Common myeloid progenitor, CD34-positive (primary cell): ENCODE measurements around the gene MOSPD3.

Experiments
- CTCF ChIA-PET: fragments of 350-600 bp; sonication (Branson Sonifier 250); formaldehyde crosslinking; loops from one replicate; lab custom pipeline; 2021; ENCODE audit warnings: antibody characterized with exemption; lab: Charles Lee
- POLR2A ChIA-PET: fragments of 350-600 bp; sonication (Branson Sonifier 250); formaldehyde crosslinking; loops from one replicate; lab custom pipeline; 2021; ENCODE audit warnings: antibody characterized with exemption; lab: Charles Lee
- DNase-seq, 3 donors: peaks; one replicate each; pipeline versions ENCODE4 v3.0.0 to v3.0.0-alpha.2; 2013
- H3K27ac ChIP-seq, 2 experiments: 1 replicate in 1 of 2; 2 replicates in 1 of 2; pipeline ENCODE4 v1.7.0; 2013; ENCODE audit warnings: inconsistent platforms in 2 of 2, low read length in 2 of 2, mild to moderate bottlenecking in 2 of 2, low read depth in 1 of 2, moderate library complexity in 1 of 2; ENCODE audit not compliant: severe bottlenecking in 2 of 2, insufficient read depth in 1 of 2, poor library complexity in 1 of 2
- H3K27me3 ChIP-seq, 5 experiments: replicated peaks in 2 of 5; 1 replicate in 3 of 5; 2 replicates in 2 of 5; pipeline versions ENCODE4 v1.6.1 to v1.7.0; 2013; ENCODE audit warnings: low read length in 4 of 5, mild to moderate bottlenecking in 2 of 5, moderate library complexity in 2 of 5, inconsistent platforms in 1 of 5; ENCODE audit not compliant: insufficient read depth in 5 of 5, control insufficient read depth in 4 of 5
- H3K36me3 ChIP-seq, 4 experiments: 1 replicate in 2 of 4; 2 replicates in 2 of 4; pipeline versions ENCODE4 v1.6.1 to v1.7.0; 2013; ENCODE audit warnings: low read length in 3 of 4, control low read depth in 1 of 4, mild to moderate bottlenecking in 1 of 4; ENCODE audit not compliant: control insufficient read depth in 4 of 4, insufficient read depth in 4 of 4
- H3K4me1 ChIP-seq, 4 experiments: 1 replicate in 3 of 4; 2 replicates in 1 of 4; pipeline versions ENCODE4 v1.6.1 to v1.7.1; 2013; ENCODE audit warnings: low read length in 3 of 4, mild to moderate bottlenecking in 3 of 4, control low read depth in 1 of 4, inconsistent platforms in 1 of 4, moderate library complexity in 1 of 4; ENCODE audit not compliant: control insufficient read depth in 4 of 4, insufficient read depth in 4 of 4; ENCODE audit errors: control extremely low read depth in 1 of 4
- H3K4me3 ChIP-seq, 7 experiments: 1 replicate in 4 of 7; 2 replicates in 3 of 7; pipeline versions ENCODE4 v1.5.1 to v1.7.0; 2013; ENCODE audit warnings: mild to moderate bottlenecking in 7 of 7, low read length in 6 of 7, moderate library complexity in 6 of 7, inconsistent platforms in 2 of 7, low read depth in 2 of 7, control low read depth in 1 of 7; ENCODE audit not compliant: insufficient read depth in 4 of 7, control insufficient read depth in 1 of 7; ENCODE audit errors: extremely low read depth in 1 of 7
- H3K9me3 ChIP-seq, 5 experiments: 1 replicate in 4 of 5; 2 replicates in 1 of 5; pipeline versions ENCODE4 v1.6.1 to v1.7.1; 2013; ENCODE audit warnings: low read length in 4 of 5, mild to moderate bottlenecking in 2 of 5, inconsistent platforms in 1 of 5, low read depth in 1 of 5, moderate library complexity in 1 of 5; ENCODE audit not compliant: control insufficient read depth in 4 of 5, insufficient read depth in 2 of 5; ENCODE audit errors: control extremely low read depth in 1 of 5
- WGBS: methylation state at CpG from one replicate; pipeline ENCODE4 v1.1.5; 2013; ENCODE audit not compliant: insufficient coverage; 5-methylcytosine and 5-hydroxymethylcytosine counted together

Gene MOSPD3

DNA sequence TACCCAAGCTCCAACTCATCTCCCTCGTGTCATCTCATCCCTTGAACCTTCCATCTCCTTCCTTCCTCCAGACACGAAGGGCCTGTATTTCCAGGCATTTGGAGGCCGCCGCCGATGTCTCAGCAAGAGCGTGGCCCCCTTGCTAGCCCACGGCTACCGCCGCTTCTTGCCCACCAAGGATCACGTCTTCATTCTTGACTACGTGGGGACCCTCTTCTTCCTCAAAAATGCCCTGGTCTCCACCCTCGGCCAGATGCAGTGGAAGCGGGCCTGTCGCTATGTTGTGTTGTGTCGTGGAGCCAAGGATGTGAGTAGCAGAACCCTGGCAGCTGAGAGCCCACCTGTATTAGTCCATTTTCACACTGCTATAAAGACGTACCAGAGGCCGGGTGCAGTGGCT lies 20.7 kb upstream of the MOSPD3 start:
- peaks cover 0 to 4% (median 0%) of the 10 kb centered on the region in 5 experiments for H3K27me3 ChIP-seq
- H3K27ac ChIP-seq: no peak overlapping the region
- no peaks in the 10 kb centered on the region for H3K9me3 ChIP-seq
- peaks cover 0 to 19% (median 13%) of the 10 kb centered on the region in 4 experiments for H3K4me1 ChIP-seq
- no peaks in the 10 kb centered on the region for H3K36me3 ChIP-seq
- POLR2A ChIA-PET: no interaction called here
- DNase-seq: no peak
- no peak overlapping the region for H3K4me3 ChIP-seq
- 97% methylated on average over 15 of the region's 17 CpGs for WGBS
- CTCF ChIA-PET: interaction anchor here (0.7 to 12.6 kb wide), 4 partner anchors 14 to 126 kb away, joined by 3 to 242 read pairs (median 4); no protein-coding TSS in a partner anchor

- Histone ChIP-seq H3K36me3 (no peaks in the 10 kb centered on the region), H3K9me3 (no peaks in the 10 kb centered on the region), H3K4me1 (peaks cover 0 to 9% (median 3%) of the 10 kb centered on the region in 4 experiments), H3K27me3 (peaks cover 0 to 1% (median 0%) of the 10 kb centered on the region in 5 experiments), H3K27ac (no peak overlapping the region), H3K4me3 (no peak overlapping the region)
- POLR2A ChIA-PET: no interaction called here
- no peak for DNase-seq
- CTCF ChIA-PET: interaction anchor here (1.1 to 2.1 kb wide), 2 partner anchors 28 to 111 kb away, joined by 3 to 6 read pairs; partner anchors contain the start of gene POP7
- 100% methylated on average over 4 of the region's 7 CpGs for WGBS
Measured at GRCh38 chr7:100595188-100595587, 17.2 kb upstream of the MOSPD3 start.

DNA sequence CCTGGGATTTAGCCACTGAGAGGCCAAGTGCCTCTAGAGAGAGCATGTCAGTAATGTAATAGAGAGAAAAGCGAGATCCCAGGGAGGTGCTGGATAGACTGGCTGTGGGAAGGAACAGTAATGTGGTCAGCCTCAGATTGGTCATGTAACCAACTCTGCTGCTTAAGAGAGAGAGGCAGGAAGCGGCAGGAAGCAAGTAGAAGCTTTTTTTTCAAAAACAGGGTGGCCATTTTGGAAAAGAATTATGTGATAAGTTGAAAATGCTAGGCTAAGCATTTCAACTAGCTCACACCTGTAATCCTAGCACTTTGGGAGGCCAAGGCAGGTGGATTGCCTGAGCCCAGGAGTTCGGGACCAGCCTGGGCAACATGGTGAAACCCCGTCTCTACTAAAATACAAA lies 13.9 kb upstream of the MOSPD3 start:
- POLR2A ChIA-PET: interaction anchor here (0.6 kb wide), 1 partner anchor 183 kb away, joined by 3 read pairs; no protein-coding TSS in a partner anchor
- H3K27ac ChIP-seq: no peak overlapping the region
- H3K4me1 ChIP-seq: peaks cover 0 to 6% (median 4%) of the 10 kb centered on the region in 4 experiments
- peak in 2 of 3 donors; percentile 50 to 57 for DNase-seq
- H3K36me3 ChIP-seq: no peaks in the 10 kb centered on the region
- H3K27me3 ChIP-seq: no peaks in the 10 kb centered on the region
- H3K9me3 ChIP-seq: no peaks in the 10 kb centered on the region
- CTCF ChIA-PET: interaction anchor here (0.7 to 3.4 kb wide), 5 partner anchors 10 to 34 kb away, joined by 3 to 24 read pairs (median 4); no protein-coding TSS in a partner anchor
- 86% methylated on average over 1 of the region's 4 CpGs for WGBS
- H3K4me3 ChIP-seq: no peak overlapping the region

DNA sequence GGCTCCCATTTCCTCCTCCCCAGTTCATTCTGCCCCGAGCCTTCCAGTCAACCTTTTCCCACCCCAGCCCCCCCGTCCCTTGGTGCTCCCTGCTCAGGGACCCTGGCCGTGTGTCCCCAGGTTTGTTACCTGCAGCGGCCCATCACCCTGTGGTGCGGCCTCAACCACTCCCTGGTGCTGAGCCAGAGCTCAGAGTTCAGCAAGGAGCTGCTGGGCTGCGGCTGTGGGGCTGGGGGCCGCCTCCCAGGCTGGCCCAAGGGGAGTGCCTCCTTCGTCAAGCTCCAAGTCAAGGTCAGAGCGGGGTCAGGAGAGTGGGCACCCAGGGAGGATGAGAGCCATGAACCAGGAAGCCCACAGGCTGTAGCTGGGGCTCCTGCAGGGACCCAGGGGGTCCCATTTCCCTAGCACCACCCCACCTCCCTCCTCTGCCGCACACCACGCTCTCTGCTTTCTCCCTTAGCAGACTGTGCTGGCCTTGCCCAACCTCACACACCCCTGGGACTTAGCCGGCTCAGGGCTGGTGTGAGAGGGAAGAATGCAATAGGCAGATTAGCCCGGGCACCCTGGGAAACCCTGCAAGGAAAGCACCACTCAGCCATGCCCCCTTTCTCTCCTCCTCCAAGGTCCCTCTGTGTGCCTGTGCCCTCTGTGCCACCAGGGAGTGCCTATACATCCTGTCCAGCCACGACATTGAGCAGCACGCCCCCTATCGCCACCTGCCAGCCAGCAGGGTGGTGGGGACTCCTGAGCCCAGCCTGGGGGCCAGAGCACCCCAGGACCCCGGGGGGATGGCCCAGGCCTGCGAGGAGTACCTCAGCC lies 12.2 kb upstream of the MOSPD3 start:
- 87% methylated on average over 13 of the region's 18 CpGs for WGBS
- ChIA-PET CTCF (interaction anchor here (1.2 to 3.4 kb wide), 3 partner anchors 11 to 103 kb away, joined by 3 to 24 read pairs (median 4); no protein-coding TSS in a partner anchor), POLR2A (no interaction called here)
- Histone ChIP-seq H3K9me3 (no peaks in the 10 kb centered on the region), H3K4me3 (no peak overlapping the region), H3K27me3 (peaks cover 0 to 2% (median 1%) of the 10 kb centered on the region in 5 experiments), H3K27ac (no peak overlapping the region), H3K4me1 (peaks cover 0 to 20% (median 18%) of the 10 kb centered on the region in 4 experiments), H3K36me3 (no peaks in the 10 kb centered on the region)
- no peak for DNase-seq

GRCh38 chr7:100600730-100601038 lies 11.7 kb upstream of the MOSPD3 start:
- Histone ChIP-seq H3K4me3 (no peak overlapping the region), H3K27ac (no peak overlapping the region), H3K27me3 (peaks cover 0 to 8% (median 2%) of the 10 kb centered on the region in 5 experiments), H3K9me3 (no peaks in the 10 kb centered on the region), H3K36me3 (no peaks in the 10 kb centered on the region), H3K4me1 (peaks cover 0 to 26% (median 24%) of the 10 kb centered on the region in 4 experiments)
- 81% methylated on average over 7 of the region's 9 CpGs for WGBS
- ChIA-PET CTCF (no interaction called here), POLR2A (interaction anchor here (0.5 kb wide), 1 partner anchor 46 kb away, joined by 5 read pairs; no protein-coding TSS in a partner anchor)
- DNase-seq: no peak

DNA sequence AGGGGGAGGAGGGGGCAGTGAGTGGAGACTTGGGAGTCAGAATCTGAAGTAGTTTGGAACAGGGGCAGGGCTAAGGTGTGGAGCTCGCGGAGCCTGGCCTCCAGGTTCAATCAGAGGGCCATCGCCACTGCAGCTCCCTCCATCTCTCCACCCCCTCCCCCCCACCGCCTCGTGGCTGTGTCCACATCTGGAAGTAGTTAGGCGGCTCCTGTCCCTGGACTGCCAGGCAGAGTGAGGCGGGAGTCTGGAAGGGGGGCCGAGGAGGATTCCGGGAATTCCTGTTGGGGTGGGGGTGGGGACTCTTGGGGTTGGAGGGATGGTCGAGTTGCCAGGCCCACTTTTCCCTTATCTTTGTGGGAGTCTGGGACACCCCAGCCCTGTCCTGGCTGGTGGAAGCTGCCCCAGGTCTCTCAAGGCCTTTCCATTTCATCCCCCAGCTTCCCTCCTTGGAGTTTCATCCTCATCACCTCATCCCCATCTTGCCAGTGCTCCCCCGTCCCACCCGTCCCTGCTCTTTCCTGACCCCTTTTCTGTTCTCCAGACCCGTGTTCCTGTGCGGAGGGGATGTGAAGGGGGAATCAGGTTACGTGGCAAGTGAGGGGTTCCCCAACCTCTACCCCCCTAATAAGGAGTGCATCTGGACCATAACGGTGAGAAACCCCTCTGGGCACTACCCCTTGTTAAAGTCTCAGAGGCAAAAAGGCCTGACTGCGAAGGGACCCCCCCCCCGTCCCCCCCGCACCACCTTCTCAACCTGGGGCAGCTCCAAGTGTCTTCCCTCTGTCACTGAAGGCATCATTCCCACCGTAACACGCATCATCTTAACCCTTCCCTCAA lies 9.2 kb upstream of the MOSPD3 start:
- no peak overlapping the region for H3K27ac ChIP-seq
- CTCF ChIA-PET: interaction anchor here (0.7 to 1.9 kb wide), 10 partner anchors 9 to 135 kb away, joined by 3 to 7 read pairs (median 4); partner anchors contain the start of genes FBXO24, GNB2 and MOSPD3
- no peak for DNase-seq
- H3K36me3 ChIP-seq: no peaks in the 10 kb centered on the region
- H3K4me1 ChIP-seq: peaks cover 0 to 29% (median 28%) of the 10 kb centered on the region in 4 experiments
- peak overlapping the region in 2 of 7 experiments; percentile 21 to 78 for H3K4me3 ChIP-seq
- no peaks in the 10 kb centered on the region for H3K9me3 ChIP-seq
- H3K27me3 ChIP-seq: peaks cover 0 to 15% (median 7%) of the 10 kb centered on the region in 5 experiments
- POLR2A ChIA-PET: interaction anchor here (0.5 kb wide), 1 partner anchor 270 kb away, joined by 7 read pairs; no protein-coding TSS in a partner anchor
- 98% methylated on average over 9 of the region's 21 CpGs for WGBS
